Measurements from ENCODE around the gene WDR1. TPM values are rescaled to one million over a fixed set of nuclear protein-coding genes. Genes with fewer than 3 reads are reported as not detected.

The WDR1 gene
- polyA plus RNA-seq = 168 TPM
- long read RNA-seq, donor 1, transcript WDR1-204 (15 exons, 3,054 nt) = major isoform, 21 of 34 reads
- long read RNA-seq, donor 1, partial matches to known transcripts = 11 of 34 reads
- long read RNA-seq, donor 1, other reads (novel, unspliced or antisense) = 0 of 34 reads
- long read RNA-seq, donor 2, transcript WDR1-204 (15 exons, 3,054 nt) = major isoform, 26 of 43 reads
- long read RNA-seq, donor 2, partial matches to known transcripts = 13 of 43 reads
- long read RNA-seq, donor 2, other reads (novel, unspliced or antisense) = 0 of 43 reads
- long read RNA-seq, donor 3 = 0 reads
- long read RNA-seq, donor 4, partial matches to known transcripts = 0 of 2 reads
- long read RNA-seq, donor 4, other reads (novel, unspliced or antisense) = 0 of 2 reads
- long read RNA-seq, donor 5, transcript WDR1-204 (15 exons, 3,054 nt) = major isoform, 17 of 20 reads
- long read RNA-seq, donor 5, partial matches to known transcripts = 0 of 20 reads
- long read RNA-seq, donor 5, other reads (novel, unspliced or antisense) = 0 of 20 reads
- long read RNA-seq, donor 6, transcript WDR1-204 (15 exons, 3,054 nt) = major isoform, 23 of 48 reads
- long read RNA-seq, donor 6, partial matches to known transcripts = 21 of 48 reads
- long read RNA-seq, donor 6, other reads (novel, unspliced or antisense) = 0 of 48 reads
- long read RNA-seq, donor 7, transcript WDR1-204 (15 exons, 3,054 nt) = major isoform, 14 of 27 reads
- long read RNA-seq, donor 7, partial matches to known transcripts = 9 of 27 reads
- long read RNA-seq, donor 7, other reads (novel, unspliced or antisense) = 0 of 27 reads
- long read RNA-seq, donor 8, transcript WDR1-204 (15 exons, 3,054 nt) = major isoform, 25 of 63 reads
- long read RNA-seq, donor 8, transcript WDR1-213 (2 exons, 559 nt) = minor isoform, 5 of 63 reads
- long read RNA-seq, donor 8, partial matches to known transcripts = 31 of 63 reads
- long read RNA-seq, donor 8, other reads (novel, unspliced or antisense) = 0 of 63 reads
- long read RNA-seq, donor 9, transcript WDR1-204 (15 exons, 3,054 nt) = major isoform, 23 of 38 reads
- long read RNA-seq, donor 9, transcript WDR1-213 (2 exons, 559 nt) = minor isoform, 7 of 38 reads
- long read RNA-seq, donor 9, partial matches to known transcripts = 8 of 38 reads
- long read RNA-seq, donor 9, other reads (novel, unspliced or antisense) = 0 of 38 reads
- long read RNA-seq, donor 10, transcript WDR1-204 (15 exons, 3,054 nt) = major isoform, 29 of 57 reads
- long read RNA-seq, donor 10, partial matches to known transcripts = 21 of 57 reads
- long read RNA-seq, donor 10, other reads (novel, unspliced or antisense) = 0 of 57 reads
- long read RNA-seq, donor 11, transcript WDR1-204 (15 exons, 3,054 nt) = major isoform, 19 of 31 reads
- long read RNA-seq, donor 11, partial matches to known transcripts = 10 of 31 reads
- long read RNA-seq, donor 11, other reads (novel, unspliced or antisense) = 0 of 31 reads

DNA sequence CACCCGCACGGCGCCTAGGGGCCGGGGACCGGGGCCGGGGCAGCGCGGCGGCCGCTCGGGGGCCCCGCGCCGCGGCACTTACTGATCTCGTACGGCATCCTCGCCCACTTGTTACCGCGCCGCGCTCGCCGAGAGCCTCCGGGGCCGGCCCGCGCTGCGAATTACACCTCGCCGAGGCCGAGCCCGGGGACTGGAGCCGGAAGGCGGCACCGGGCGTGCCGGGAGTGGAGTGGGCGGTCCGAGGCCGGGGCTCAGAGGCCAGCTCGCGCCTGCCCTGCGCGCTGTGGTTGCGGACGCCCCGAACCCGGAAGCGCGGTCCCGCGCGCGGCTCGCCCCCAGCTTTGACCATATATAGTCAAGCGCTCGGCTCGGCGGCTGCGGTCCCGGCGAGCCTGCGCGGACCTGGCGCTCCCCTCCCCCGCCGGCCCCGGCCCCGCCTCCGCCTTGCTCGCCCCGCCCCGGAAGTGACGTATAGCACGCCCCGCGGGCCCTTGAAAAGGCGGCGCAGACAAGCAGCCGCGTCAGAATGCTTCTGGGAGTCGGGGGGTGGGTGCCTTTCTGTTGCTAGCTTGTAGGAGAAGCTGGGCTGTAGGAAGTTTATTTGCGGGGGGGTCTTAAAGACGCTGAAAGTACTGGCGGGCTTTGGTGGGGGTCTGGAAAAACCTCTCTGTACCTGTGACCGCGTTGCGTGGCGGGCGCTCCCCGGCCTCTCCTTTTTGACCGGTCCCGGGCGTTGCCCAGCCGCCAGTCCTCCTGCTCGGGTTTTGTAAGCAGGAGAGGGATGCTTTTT is at the start of gene WDR1:
Gene WDR1, minus strand, starts transcription at position 231 of the 790 bp plus-strand sequence. Its CDS starts 133 bp downstream, at position 98.
- Histone ChIP-seq H3K4me1 (ENCODE audit: control insufficient read depth, insufficient read depth, low read length) (peaks cover 58% of the 10 kb centered on the region), H3K9me3 (ENCODE audit: control insufficient read depth, low read depth, low read length) (no peaks in the 10 kb centered on the region), H3K27ac (ENCODE audit: low read length) (peak within 1 kb of the TSS; percentile 99), H3K27me3 (ENCODE audit: control insufficient read depth, insufficient read depth, low read length) (no peaks in the 10 kb centered on the region), H3K36me3 (ENCODE audit: control insufficient read depth, insufficient read depth, low read length) (peaks cover 37% of the 10 kb centered on the region), H3K4me3 (ENCODE audit: low read length) (peak within 1 kb of the TSS; percentile 82)
- no CpG with 5 or more reads among the region's 97 CpGs for WGBS (ENCODE audit: insufficient coverage, low lambda C conversion rate)
- DNase-seq = peak; percentile 98

GRCh38 chr4:10164877-10165283 is 48.3 kb upstream of the WDR1 start:
- Histone ChIP-seq H3K36me3 (ENCODE audit: control insufficient read depth, insufficient read depth, low read length) (no peaks in the 10 kb centered on the region), H3K4me1 (ENCODE audit: control insufficient read depth, insufficient read depth, low read length) (peaks cover 12% of the 10 kb centered on the region), H3K27ac (ENCODE audit: low read length) (no peak overlapping the region), H3K27me3 (ENCODE audit: control insufficient read depth, insufficient read depth, low read length) (no peaks in the 10 kb centered on the region), H3K4me3 (ENCODE audit: low read length) (no peak overlapping the region), H3K9me3 (ENCODE audit: control insufficient read depth, low read depth, low read length) (no peaks in the 10 kb centered on the region)
- DNase-seq = peak in 1 of 2 donors; percentile 30
- 80% methylated on average over 1 of the region's 3 CpGs for WGBS (ENCODE audit: insufficient coverage, low lambda C conversion rate)

- Histone ChIP-seq H3K36me3 (ENCODE audit: control insufficient read depth, insufficient read depth, low read length) (no peaks in the 10 kb centered on the region), H3K9me3 (ENCODE audit: control insufficient read depth, low read depth, low read length) (no peaks in the 10 kb centered on the region), H3K4me3 (ENCODE audit: low read length) (no peak overlapping the region), H3K4me1 (ENCODE audit: control insufficient read depth, insufficient read depth, low read length) (peaks cover 12% of the 10 kb centered on the region), H3K27me3 (ENCODE audit: control insufficient read depth, insufficient read depth, low read length) (no peaks in the 10 kb centered on the region), H3K27ac (ENCODE audit: low read length) (no peak overlapping the region)
- WGBS (ENCODE audit: insufficient coverage, low lambda C conversion rate) = no CpG with 5 or more reads among the region's 1 CpG
- no peak for DNase-seq
Measured at GRCh38 chr4:10163296-10163695, 46.7 kb upstream of the WDR1 start.

GRCh38 chr4:10162341-10163000 is 45.9 kb upstream of the WDR1 start:
- Histone ChIP-seq H3K9me3 (ENCODE audit: control insufficient read depth, low read depth, low read length) (no peaks in the 10 kb centered on the region), H3K36me3 (ENCODE audit: control insufficient read depth, insufficient read depth, low read length) (no peaks in the 10 kb centered on the region), H3K27me3 (ENCODE audit: control insufficient read depth, insufficient read depth, low read length) (no peaks in the 10 kb centered on the region), H3K4me3 (ENCODE audit: low read length) (no peak overlapping the region), H3K27ac (ENCODE audit: low read length) (peak overlapping the region; percentile 46), H3K4me1 (ENCODE audit: control insufficient read depth, insufficient read depth, low read length) (peaks cover 12% of the 10 kb centered on the region)
- peak; percentile 87 to 92 for DNase-seq
- no CpG with 5 or more reads among the region's 7 CpGs for WGBS (ENCODE audit: insufficient coverage, low lambda C conversion rate)

GRCh38 chr4:10161840-10162239 is 45.2 kb upstream of the WDR1 start:
- no peaks in the 10 kb centered on the region for H3K36me3 ChIP-seq (ENCODE audit: control insufficient read depth, insufficient read depth, low read length)
- no peaks in the 10 kb centered on the region for H3K9me3 ChIP-seq (ENCODE audit: control insufficient read depth, low read depth, low read length)
- peak overlapping the region; percentile 27 for H3K27ac ChIP-seq (ENCODE audit: low read length)
- H3K4me3 ChIP-seq (ENCODE audit: low read length) = no peak overlapping the region
- DNase-seq = no peak
- H3K27me3 ChIP-seq (ENCODE audit: control insufficient read depth, insufficient read depth, low read length) = no peaks in the 10 kb centered on the region
- H3K4me1 ChIP-seq (ENCODE audit: control insufficient read depth, insufficient read depth, low read length) = peaks cover 12% of the 10 kb centered on the region
- no CpG with 5 or more reads among the region's 6 CpGs for WGBS (ENCODE audit: insufficient coverage, low lambda C conversion rate)

DNA sequence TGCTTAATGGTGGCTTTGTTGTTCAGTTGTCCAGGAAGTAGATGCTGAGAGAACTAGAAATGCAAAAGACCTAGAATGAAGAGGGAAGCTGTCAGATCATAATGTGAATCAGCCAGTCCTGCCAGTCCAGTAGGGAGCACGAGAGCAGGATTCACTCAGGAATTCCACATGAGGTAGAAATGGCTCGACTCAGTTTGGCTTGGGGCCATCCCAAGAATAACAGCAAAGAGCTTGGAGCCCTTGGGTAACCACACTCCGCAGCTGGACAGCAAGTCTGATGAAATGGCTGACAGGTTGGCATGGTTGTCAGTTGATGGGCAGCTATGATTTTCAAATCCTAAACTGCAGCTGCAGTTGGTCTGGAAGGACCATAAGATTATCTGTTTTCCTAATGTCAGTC is 44.5 kb upstream of the WDR1 start:
- 80% methylated on average over 1 of the region's 3 CpGs for WGBS (ENCODE audit: insufficient coverage, low lambda C conversion rate)
- H3K4me3 ChIP-seq (ENCODE audit: low read length) = no peak overlapping the region
- no peaks in the 10 kb centered on the region for H3K27me3 ChIP-seq (ENCODE audit: control insufficient read depth, insufficient read depth, low read length)
- no peak for DNase-seq
- H3K4me1 ChIP-seq (ENCODE audit: control insufficient read depth, insufficient read depth, low read length) = peaks cover 12% of the 10 kb centered on the region
- no peaks in the 10 kb centered on the region for H3K9me3 ChIP-seq (ENCODE audit: control insufficient read depth, low read depth, low read length)
- no peaks in the 10 kb centered on the region for H3K36me3 ChIP-seq (ENCODE audit: control insufficient read depth, insufficient read depth, low read length)
- no peak overlapping the region for H3K27ac ChIP-seq (ENCODE audit: low read length)

DNA sequence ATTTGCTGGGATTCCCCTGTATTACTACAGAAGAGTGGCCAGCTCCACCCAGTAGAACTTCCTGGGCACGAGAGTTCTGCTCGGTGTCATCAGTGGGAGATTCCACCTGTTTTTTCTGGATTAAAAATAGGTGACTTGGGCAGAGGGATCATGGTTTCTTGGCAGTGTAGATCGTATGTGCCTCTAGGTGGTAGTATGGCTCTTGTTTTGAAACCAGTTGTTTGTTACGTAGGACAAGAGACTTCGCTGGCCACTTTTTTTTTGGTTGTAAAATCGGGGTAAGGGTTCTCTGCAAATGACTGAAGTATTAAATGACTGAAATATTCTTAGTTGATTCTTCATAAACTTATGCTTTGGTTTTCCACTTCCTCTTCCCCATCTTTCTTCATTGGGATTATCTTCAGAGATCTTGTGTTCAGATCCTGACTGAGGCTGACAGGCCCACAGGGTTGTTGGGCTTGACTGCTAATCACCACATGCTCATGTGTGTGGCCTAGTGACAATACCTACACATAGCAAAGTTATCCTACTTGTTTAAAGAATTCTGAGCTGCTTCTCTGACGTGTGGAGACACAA is 43.8 kb upstream of the WDR1 start:
- no peaks in the 10 kb centered on the region for H3K36me3 ChIP-seq (ENCODE audit: control insufficient read depth, insufficient read depth, low read length)
- no peak overlapping the region for H3K4me3 ChIP-seq (ENCODE audit: low read length)
- H3K4me1 ChIP-seq (ENCODE audit: control insufficient read depth, insufficient read depth, low read length) = peaks cover 12% of the 10 kb centered on the region
- H3K27me3 ChIP-seq (ENCODE audit: control insufficient read depth, insufficient read depth, low read length) = no peaks in the 10 kb centered on the region
- DNase-seq = no peak
- H3K27ac ChIP-seq (ENCODE audit: low read length) = no peak overlapping the region
- 100% methylated on average over 1 of the region's 7 CpGs for WGBS (ENCODE audit: insufficient coverage, low lambda C conversion rate)
- H3K9me3 ChIP-seq (ENCODE audit: control insufficient read depth, low read depth, low read length) = no peaks in the 10 kb centered on the region

- H3K36me3 ChIP-seq (ENCODE audit: control insufficient read depth, insufficient read depth, low read length) = no peaks in the 10 kb centered on the region
- H3K27me3 ChIP-seq (ENCODE audit: control insufficient read depth, insufficient read depth, low read length) = no peaks in the 10 kb centered on the region
- no peak overlapping the region for H3K4me3 ChIP-seq (ENCODE audit: low read length)
- H3K27ac ChIP-seq (ENCODE audit: low read length) = no peak overlapping the region
- H3K4me1 ChIP-seq (ENCODE audit: control insufficient read depth, insufficient read depth, low read length) = peaks cover 12% of the 10 kb centered on the region
- no peak for DNase-seq
- H3K9me3 ChIP-seq (ENCODE audit: control insufficient read depth, low read depth, low read length) = no peaks in the 10 kb centered on the region
Measured at GRCh38 chr4:10159671-10160070, 43.1 kb upstream of the WDR1 start.
